K562 (cell line): ENCODE measurements around the gene KSR2. TPM values are rescaled to one million over a fixed set of nuclear protein-coding genes. Genes with fewer than 3 reads are reported as not detected.
"Not testable (repeated sequence)": the region's sequence is repeated elsewhere in the genome, so short reads cannot be mapped to it uniquely, and the experiment has no call there.

Experiments
- ATAC-seq: fragments of 200-7000 bp; cut with Tn5 transposase; 3 replicates; pipeline ENCODE4 v1.9.1; 2020; ENCODE audit warnings: moderate library complexity
- BruUV-seq: library from RNA; stranded (reverse); fragments of 400-500 nt; replicated peaks from 2 replicates; lab custom pipeline; 2021; lab: Mats Ljungman, UMichigan
- CTCF ChIA-PET: fragments of 300-600 bp; formaldehyde crosslinking; extraction: SDS; loops from one replicate; lab custom pipeline; 2021; ENCODE audit warnings: low intra/inter-chr PET ratio; lab: Yijun Ruan, JAX
- POLR2A ChIA-PET: fragments of 300-600, 350-650 bp; sonication (Branson Sonifier 250); formaldehyde crosslinking; extraction: SDS; loops from one replicate; lab custom pipeline; 2021; ENCODE audit warnings: antibody characterized with exemption, inconsistent platforms; lab: Yijun Ruan, JAX
- DNase-seq, 4 experiments: peaks; one replicate each; pipeline versions ENCODE4 v3.0.0 to v3.0.0-alpha.2; 2011 to 2018; ENCODE audit warnings: low spot score in 3 of 4, mixed read lengths in 3 of 4; ENCODE audit errors: extremely low read depth in 1 of 4
- FAIRE-seq: peaks from 2 replicates; lab custom pipeline; 2011; peaks lifted over from hg19 to GRCh38; lab: Jason Lieb, UNC
- H2AFZ ChIP-seq: 2 replicates; pipeline ENCODE4 v1.6.0; 2011; ENCODE audit warnings: low read depth, low read length, control low read depth, inconsistent platforms
- H3K27ac ChIP-seq: fragments of 200-600 bp; 3 replicates; pipeline ENCODE4 v1.8.0; 2011; ENCODE audit warnings: low read depth, mild to moderate bottlenecking, control low read depth, inconsistent platforms, low read length, moderate library complexity, mixed read lengths; ENCODE audit errors: extremely low read depth
- H3K27me3 ChIP-seq, 2 experiments: fragments of 300-600 bp in 1 of 2; 2 replicates in 1 of 2; 3 replicates in 1 of 2; pipeline versions ENCODE4 v1.6.0 to v1.8.0; 2011; ENCODE audit warnings: inconsistent platforms in 2 of 2, low read length in 2 of 2, mild to moderate bottlenecking in 1 of 2, mixed read lengths in 1 of 2, moderate library complexity in 1 of 2; ENCODE audit not compliant: control insufficient read depth in 2 of 2, insufficient read depth in 2 of 2
- H3K36me3 ChIP-seq: fragments of 300-600 bp; 3 replicates; pipeline ENCODE4 v1.8.0; 2011; ENCODE audit warnings: mild to moderate bottlenecking, low read length, inconsistent platforms; ENCODE audit not compliant: control insufficient read depth, insufficient read depth
- H3K4me1 ChIP-seq, 2 experiments: fragments of 200-600 bp in 1 of 2; replicated peaks in 1 of 2; 2 replicates in 1 of 2; 3 replicates in 1 of 2; pipeline versions ENCODE4 v1.5.1 to v1.8.0; 2011; ENCODE audit warnings: inconsistent platforms in 2 of 2, low read length in 2 of 2, mild to moderate bottlenecking in 1 of 2, mixed read lengths in 1 of 2, moderate library complexity in 1 of 2; ENCODE audit not compliant: control insufficient read depth in 2 of 2, insufficient read depth in 2 of 2
- H3K4me2 ChIP-seq: 2 replicates; pipeline ENCODE4 v1.6.1; 2011; ENCODE audit warnings: low read length, control low read depth, inconsistent platforms, mixed read lengths; ENCODE audit not compliant: insufficient read depth
- H3K4me3 ChIP-seq: fragments of 200-600 bp; sonication (generic), shearing (Covaris generic); 2 replicates; pipeline ENCODE4 v1.5.1; 2016; ENCODE audit warnings: control low read depth, inconsistent platforms
- H3K79me2 ChIP-seq: fragments of 200-600 bp; 3 replicates; pipeline ENCODE4 v1.8.0; 2011; ENCODE audit warnings: low read length, inconsistent platforms; ENCODE audit not compliant: control insufficient read depth, insufficient read depth
- H3K9ac ChIP-seq, 2 experiments: 2 replicates each; pipeline versions ENCODE4 v1.6.0 to v1.6.1; 2011; ENCODE audit warnings: low read depth in 2 of 2, low read length in 2 of 2, control low read depth in 1 of 2, inconsistent platforms in 1 of 2, mild to moderate bottlenecking in 1 of 2, mixed read lengths in 1 of 2; ENCODE audit not compliant: insufficient read depth in 1 of 2
- H3K9me1 ChIP-seq: one replicate; pipeline ENCODE4 v1.6.0; 2011; ENCODE audit warnings: inconsistent platforms, mild to moderate bottlenecking, low read length, moderate library complexity; ENCODE audit not compliant: control insufficient read depth, insufficient read depth
- H3K9me3 ChIP-seq: replicated peaks from 2 replicates; pipeline ENCODE4 v1.5.1; 2011; ENCODE audit warnings: low read depth, low read length, inconsistent platforms; ENCODE audit not compliant: control insufficient read depth, insufficient read depth
- H4K20me1 ChIP-seq: replicated peaks from 2 replicates; pipeline ENCODE4 v1.6.1; 2011; ENCODE audit warnings: low read length, inconsistent platforms, mixed read lengths; ENCODE audit not compliant: control insufficient read depth, insufficient read depth
- ELF1 ChIP-seq: fragments of 200-800 bp; sonication (Bioruptor generic); IDR thresholded peaks from 2 replicates; pipeline ENCODE4 v1.6.1; 2016; ENCODE audit warnings: missing genetic modification characterization, missing compliant biosample characterization
- MAFK ChIP-seq: IDR thresholded peaks from 2 replicates; pipeline ENCODE4 v1.6.1; 2011; ENCODE audit warnings: low read length, improper control_type of control experiment
- RBM25 ChIP-seq: fragments of 200-400 bp; formaldehyde crosslinking; IDR thresholded peaks from 2 replicates; pipeline ENCODE4 v1.6.1; 2018; ENCODE audit warnings: low read length, low read depth, moderate library complexity; ENCODE audit not compliant: severe bottlenecking
- TAF9B ChIP-seq: fragments of 450-650 bp; IDR thresholded peaks from 2 replicates; pipeline ENCODE4 v1.6.1; 2018; ENCODE audit warnings: mild to moderate bottlenecking; ENCODE audit not compliant: partially characterized antibody
- ZNF668 ChIP-seq: fragments of 250-450 bp; sonication (Bioruptor Pico); IDR thresholded peaks from 2 replicates; pipeline ENCODE4 v1.8.0; 2022; ENCODE audit warnings: mild to moderate bottlenecking, inconsistent platforms
- ZNF766 ChIP-seq: fragments of 200-800 bp; sonication (Bioruptor generic); conservative IDR thresholded peaks from 2 replicates; pipeline ENCODE4 v1.6.1; 2016; ENCODE audit warnings: missing genetic modification characterization, missing compliant biosample characterization
- WGBS: fragments of 100-300 bp; shearing (Covaris generic); methylation state at CpG from one replicate; pipeline ENCODE4 v1.1.6; 2016; ENCODE audit warnings: low coverage, mixed read lengths; ENCODE audit not compliant: insufficient coverage; ENCODE audit errors: missing lambda C conversion rate; 5-methylcytosine and 5-hydroxymethylcytosine counted together
- in situ Hi-C: fragments of 300-500 bp; cut with MboI; formaldehyde crosslinking; loops from 4 replicates; pipeline ENCODE4 v1.15.0; 2018; ENCODE audit warnings: inconsistent platforms, mixed read lengths
- intact Hi-C: fragments of 100-400 bp; cut with micrococcal nuclease; formaldehyde crosslinking; loops from 2 replicates; pipeline ENCODE4 v1.14.2; 2022
- polyA plus RNA-seq, 8 experiments: library from polyadenylated mRNA; depleted of rRNA in 4 of 8; stranded (reverse) in 5 of 8; unstranded in 3 of 8; fragments of >200 nt; fragmentation: Nextera tagmentation in 2 of 8; fragmentation: Illumina TruSeq in 1 of 8; extraction: Ambion mirVana in 2 of 8; extraction: Trizol in 1 of 8; gene quantifications; 2 replicates each; pipeline versions ENCODE4 v1.2.1 to v1.2.3, GENCODE V29; 2011 to 2014; ENCODE audit warnings: inconsistent platforms in 1 of 8, missing spikeins in 1 of 8
- total RNA-seq, 7 experiments: library from RNA; depleted of rRNA in 6 of 7; stranded (reverse); fragments of >200 nt in 6 of 7; fragmentation: Illumina TruSeq in 2 of 7; extraction: Trizol in 2 of 7; gene quantifications; 2 replicates each; pipeline versions ENCODE4 v1.2.1 to v1.2.3, GENCODE V29; 2011 to 2021; ENCODE audit warnings: low replicate concordance in 1 of 7
- TF ChIP-seq, protein P1 (sequence below): fragments of 250-450 bp; sonication (Bioruptor Pico); IDR thresholded peaks from 2 replicates; pipeline ENCODE4 v1.5.0; 2020; ENCODE audit warnings: mild to moderate bottlenecking

KSR2 gene
- total and polyA plus RNA-seq, 9 of the 15 experiments (the other 6 are each of a cell fraction or from before 2014, with no cell fraction given): not detected

DNA sequence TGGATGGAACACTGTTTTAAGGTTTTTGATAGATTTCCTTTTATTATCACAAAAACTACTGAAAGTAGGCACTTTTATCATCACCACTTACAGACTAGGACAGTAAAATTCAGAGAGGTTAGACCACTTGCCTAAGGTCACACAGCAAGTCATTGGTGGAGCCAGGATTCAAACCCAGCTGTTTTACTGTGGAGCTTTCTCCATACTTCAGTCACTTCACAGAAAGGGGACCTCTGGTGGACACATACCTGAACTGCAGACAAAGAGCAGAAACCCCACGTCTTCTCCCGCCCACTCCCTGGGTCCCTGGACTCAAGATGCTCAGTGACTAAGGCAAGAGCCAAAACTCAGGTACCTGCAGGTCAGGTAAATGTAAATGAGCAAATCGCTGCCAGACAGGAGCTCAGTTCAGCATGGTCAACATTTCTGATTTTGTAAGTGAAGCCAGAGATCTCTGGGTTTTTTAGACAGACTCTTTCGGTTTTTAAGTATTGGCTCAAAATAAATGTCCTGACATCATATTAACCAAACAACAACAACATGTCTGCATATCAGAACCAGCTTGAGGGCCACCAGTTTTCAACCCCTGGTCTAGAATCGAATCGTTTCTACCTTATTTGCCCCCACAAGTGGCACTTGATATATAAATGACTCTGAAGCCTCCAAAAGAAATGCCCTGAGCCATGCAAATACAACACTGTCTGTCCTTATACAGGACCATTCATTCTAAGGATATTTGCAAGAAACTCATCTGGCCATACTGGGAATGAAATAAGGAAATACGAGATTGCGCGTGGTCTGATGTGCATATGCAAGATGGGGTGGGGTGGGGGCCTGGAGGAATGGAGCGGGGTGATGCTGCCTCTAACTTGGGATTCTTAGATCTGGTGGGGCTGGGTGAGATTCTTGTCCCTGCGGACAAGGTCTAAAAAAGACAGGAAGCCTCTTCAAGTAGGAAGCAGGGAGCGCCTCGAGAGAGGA is 110.9 kb downstream of the KSR2 start (continued):
- TF ChIP-seq ZNF766 (CRISPR knock-in tag): no peak
- TF ChIP-seq, protein P1, sequence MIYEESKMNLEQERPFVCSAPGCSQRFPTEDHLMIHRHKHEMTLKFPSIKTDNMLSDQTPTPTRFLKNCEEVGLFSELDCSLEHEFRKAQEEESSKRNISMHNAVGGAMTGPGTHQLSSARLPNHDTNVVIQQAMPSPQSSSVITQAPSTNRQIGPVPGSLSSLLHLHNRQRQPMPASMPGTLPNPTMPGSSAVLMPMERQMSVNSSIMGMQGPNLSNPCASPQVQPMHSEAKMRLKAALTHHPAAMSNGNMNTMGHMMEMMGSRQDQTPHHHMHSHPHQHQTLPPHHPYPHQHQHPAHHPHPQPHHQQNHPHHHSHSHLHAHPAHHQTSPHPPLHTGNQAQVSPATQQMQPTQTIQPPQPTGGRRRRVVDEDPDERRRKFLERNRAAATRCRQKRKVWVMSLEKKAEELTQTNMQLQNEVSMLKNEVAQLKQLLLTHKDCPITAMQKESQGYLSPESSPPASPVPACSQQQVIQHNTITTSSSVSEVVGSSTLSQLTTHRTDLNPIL (CRISPR knock-in tag): no peak
- TF ChIP-seq TAF9B: no peak
- no peak for TF ChIP-seq ZNF668 (CRISPR knock-in tag)
- TF ChIP-seq ELF1 (tag): no peak
- TF ChIP-seq MAFK: no peak
- TF ChIP-seq RBM25: peak; percentile 79
- TF ChIP-seq, all 486 proteins: peak for 10

DNA sequence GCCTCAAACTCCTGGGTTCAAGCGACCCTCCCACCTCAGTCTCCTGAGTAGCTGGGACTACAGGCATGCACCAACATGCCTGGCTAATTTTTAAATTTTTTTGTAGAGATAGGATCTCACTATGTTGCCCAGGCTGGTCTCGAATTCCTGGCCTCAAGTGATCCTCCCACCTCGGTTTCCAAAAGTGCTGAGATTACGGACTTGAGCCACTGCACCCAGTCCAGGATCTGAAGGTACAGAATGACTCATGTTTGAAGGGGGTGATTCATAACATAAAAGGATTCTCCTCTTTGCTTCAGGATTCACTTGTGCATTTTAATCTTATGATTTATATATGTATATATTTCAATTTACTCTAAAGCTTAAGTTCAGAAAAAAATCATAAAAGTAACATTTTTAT is 111.7 kb downstream of the KSR2 start:
- intact Hi-C loops, H3K36me3 ChIP-seq, H4K20me1 ChIP-seq, BruUV-seq, H3K27ac ChIP-seq, H3K4me1 ChIP-seq, H3K9me1 ChIP-seq, ATAC-seq, in situ Hi-C loops, H3K9ac ChIP-seq, H3K9me3 ChIP-seq, DNase-seq, H2AFZ ChIP-seq, H3K79me2 ChIP-seq, FAIRE-seq, H3K4me2 ChIP-seq, H3K4me3 ChIP-seq: not testable (repeated sequence)
- peaks cover 6 to 27% of the 10 kb centered on the region in 2 experiments; a peak in 4 of 5 replicates for H3K27me3 ChIP-seq
- ChIA-PET CTCF (interaction anchor here (0.6 kb wide), 1 partner anchor 657 kb away, joined by 3 read pairs; no protein-coding TSS in a partner anchor), POLR2A (interaction anchor here (0.9 kb wide), 1 partner anchor 15 kb away, joined by 3 read pairs; no protein-coding TSS in a partner anchor)
- 3% methylated on average over 4 of the region's 4 CpGs for WGBS
